ACC112 (cell line): ENCODE measurements around the gene CD2BP2.
"Not testable (repeated sequence)": the region's sequence is repeated elsewhere in the genome, so short reads cannot be mapped to it uniquely, and the experiment has no call there.

Experiments used
- H2AFZ ChIP-seq: fragments of 200-600 bp; sonication (generic); one replicate; pipeline ENCODE4 v1.6.0; 2017; ENCODE audit warnings: antibody characterized with exemption, low read length; ENCODE audit not compliant: unreplicated experiment
- H3K27ac ChIP-seq: fragments of 200-600 bp; sonication (generic); 2 replicates; pipeline ENCODE4 v1.5.1; 2014; ENCODE audit warnings: low read depth, mild to moderate bottlenecking, antibody characterized with exemption, low read length, moderate library complexity
- H3K27me3 ChIP-seq: fragments of 200-600 bp; sonication (generic); 2 replicates; pipeline ENCODE4 v1.6.1; 2014; ENCODE audit warnings: mild to moderate bottlenecking, antibody characterized with exemption, low read length, moderate library complexity, mixed read lengths; ENCODE audit not compliant: insufficient read depth
- H3K36me3 ChIP-seq: fragments of 200-600 bp; sonication (generic); 2 replicates; pipeline ENCODE4 v1.6.1; 2016; ENCODE audit warnings: mild to moderate bottlenecking, antibody characterized with exemption, low read length, moderate library complexity, mixed read lengths; ENCODE audit not compliant: insufficient read depth
- H3K4me1 ChIP-seq: fragments of 200-600 bp; sonication (generic); one replicate; pipeline ENCODE4 v1.6.1; 2016; ENCODE audit warnings: low read length, mixed read lengths; ENCODE audit not compliant: insufficient read depth, unreplicated experiment, control insufficient read depth
- H3K4me3 ChIP-seq: fragments of 200-600 bp; sonication (generic); 2 replicates; pipeline ENCODE4 v1.5.1; 2014; ENCODE audit warnings: mild to moderate bottlenecking, low read depth, low read length
- H3K79me2 ChIP-seq: fragments of 200-600 bp; sonication (generic); one replicate; pipeline ENCODE4 v1.6.0; 2016; ENCODE audit warnings: low read length; ENCODE audit not compliant: control insufficient read depth, unreplicated experiment, insufficient read depth

The CD2BP2 gene

GRCh38 chr16:30355144-30355953, at the start of gene CD2BP2:
CD2BP2 (minus strand) TSS chr16:30355308; CDS start chr16:30354681, 627 bp downstream.
- 0 out of 2 replicates have a peak, but pooled peaks cover 6% of the 10 kb centered on the region for H3K36me3 ChIP-seq

GRCh38 chr16:30401768-30402425, 46.8 kb upstream of the CD2BP2 start:
- peaks cover 11% of the 10 kb centered on the region for H3K4me1 ChIP-seq
- no peak overlapping the region for H2AFZ ChIP-seq
- H3K27ac ChIP-seq = no peak overlapping the region
- H3K79me2 ChIP-seq = peaks cover under 1% of the 10 kb centered on the region
- H3K27me3 ChIP-seq = no peaks in the 10 kb centered on the region
- no peak overlapping the region for H3K4me3 ChIP-seq
- H3K36me3 ChIP-seq = no peaks in the 10 kb centered on the region

More at GRCh38 chr16:30355144-30355953, at the start of gene CD2BP2:
- no peaks in the 10 kb centered on the region for H3K27me3 ChIP-seq
- H3K4me3 ChIP-seq = peak within 1 kb of the TSS; percentile 89
- peaks cover 47% of the 10 kb centered on the region for H3K4me1 ChIP-seq
- H3K27ac ChIP-seq = peak within 1 kb of the TSS; percentile 96
- H3K79me2 ChIP-seq = peaks cover 27% of the 10 kb centered on the region
- peak within 1 kb of the TSS; percentile 41 for H2AFZ ChIP-seq

- no peaks in the 10 kb centered on the region for H3K27me3 ChIP-seq
- peaks cover 4% of the 10 kb centered on the region for H3K79me2 ChIP-seq
- no peaks in the 10 kb centered on the region for H3K36me3 ChIP-seq
- peak overlapping the region; percentile 87 for H3K27ac ChIP-seq
- H3K4me3 ChIP-seq = peak overlapping the region; percentile 80
- H3K4me1 ChIP-seq = peaks cover 11% of the 10 kb centered on the region
- H2AFZ ChIP-seq = peak overlapping the region; percentile 79
These were observed 44.5 kb upstream of the CD2BP2 start for GRCh38 chr16:30399435-30400186.

GRCh38 chr16:30398661-30399434, 43.7 kb upstream of the CD2BP2 start:
- Histone ChIP-seq H3K79me2 (peaks cover 4% of the 10 kb centered on the region), H3K4me3 (no peak overlapping the region), H3K27ac (no peak overlapping the region), H3K27me3 (no peaks in the 10 kb centered on the region), H3K36me3 (no peaks in the 10 kb centered on the region), H2AFZ (no peak overlapping the region), H3K4me1 (peaks cover 14% of the 10 kb centered on the region)

- no peak overlapping the region for H3K4me3 ChIP-seq
- H3K79me2 ChIP-seq = peaks cover 4% of the 10 kb centered on the region
- H3K27ac ChIP-seq = no peak overlapping the region
- H3K27me3 ChIP-seq = no peaks in the 10 kb centered on the region
- no peak overlapping the region for H2AFZ ChIP-seq
- peaks cover 14% of the 10 kb centered on the region for H3K4me1 ChIP-seq
- H3K36me3 ChIP-seq = no peaks in the 10 kb centered on the region
These were observed 42.9 kb upstream of the CD2BP2 start for GRCh38 chr16:30397776-30398660.

GRCh38 chr16:30397056-30397455, 41.9 kb upstream of the CD2BP2 start:
- no peaks in the 10 kb centered on the region for H3K27me3 ChIP-seq
- H3K79me2 ChIP-seq = peaks cover 4% of the 10 kb centered on the region
- no peak overlapping the region for H3K27ac ChIP-seq
- no peak overlapping the region for H2AFZ ChIP-seq
- no peaks in the 10 kb centered on the region for H3K36me3 ChIP-seq
- H3K4me3 ChIP-seq = no peak overlapping the region
- peaks cover 14% of the 10 kb centered on the region for H3K4me1 ChIP-seq

GRCh38 chr16:30396627-30397026, 41.5 kb upstream of the CD2BP2 start:
- not testable (repeated sequence) for H3K27me3 ChIP-seq, H2AFZ ChIP-seq, H3K36me3 ChIP-seq, H3K79me2 ChIP-seq, H3K27ac ChIP-seq
- H3K4me3 ChIP-seq = peak overlapping the region; percentile 99
- H3K4me1 ChIP-seq = peaks cover 14% of the 10 kb centered on the region

- Histone ChIP-seq H3K27ac (no peak overlapping the region), H3K4me3 (peak overlapping the region; percentile 99), H3K27me3 (no peaks in the 10 kb centered on the region), H3K79me2 (peaks cover 4% of the 10 kb centered on the region), H3K36me3 (no peaks in the 10 kb centered on the region), H2AFZ (no peak overlapping the region), H3K4me1 (peaks cover 14% of the 10 kb centered on the region)
These were observed 41.0 kb upstream of the CD2BP2 start for GRCh38 chr16:30395992-30396585.
